ENCODE results near the gene NPS. TPM values are rescaled to one million over a fixed set of nuclear protein-coding genes. Genes with fewer than 3 reads are reported as not detected.

The NPS gene
- total RNA-seq, 1 experiment from 2014 or later: not detected

DNA sequence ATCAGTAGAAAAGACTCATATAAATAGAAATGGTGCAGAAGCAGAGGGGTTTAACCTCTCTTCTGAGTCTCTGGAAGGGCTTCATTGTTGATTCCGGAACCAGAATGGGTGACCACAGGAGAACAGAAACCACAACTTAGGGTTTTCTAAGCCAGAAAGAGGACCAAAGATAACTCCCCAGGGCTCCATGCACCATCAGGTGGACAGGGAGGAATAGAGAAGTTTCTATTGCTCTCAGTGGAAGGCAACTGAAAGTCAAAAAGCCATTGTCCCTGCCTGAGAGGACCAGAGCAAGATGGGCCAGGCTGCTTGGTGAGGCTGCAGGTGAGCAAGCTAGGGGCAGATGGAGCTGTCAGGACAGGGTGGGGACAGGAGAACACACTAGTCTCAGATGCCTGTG is 14.6 kb upstream of the NPS start:
- DNase-seq (ENCODE audit: low read depth in 1 of 2, low spot score in 2 of 2): no peak
- Histone ChIP-seq H3K4me1 (replicated peaks) (no peaks in the 10 kb centered on the region), H3K36me3 (no peaks in the 10 kb centered on the region), H3K9me3 (replicated peaks) (no peaks in the 10 kb centered on the region), H3K27ac (no peak overlapping the region), H3K4me3 (no peak overlapping the region), H3K27me3 (replicated peaks) (no peaks in the 10 kb centered on the region)

DNA sequence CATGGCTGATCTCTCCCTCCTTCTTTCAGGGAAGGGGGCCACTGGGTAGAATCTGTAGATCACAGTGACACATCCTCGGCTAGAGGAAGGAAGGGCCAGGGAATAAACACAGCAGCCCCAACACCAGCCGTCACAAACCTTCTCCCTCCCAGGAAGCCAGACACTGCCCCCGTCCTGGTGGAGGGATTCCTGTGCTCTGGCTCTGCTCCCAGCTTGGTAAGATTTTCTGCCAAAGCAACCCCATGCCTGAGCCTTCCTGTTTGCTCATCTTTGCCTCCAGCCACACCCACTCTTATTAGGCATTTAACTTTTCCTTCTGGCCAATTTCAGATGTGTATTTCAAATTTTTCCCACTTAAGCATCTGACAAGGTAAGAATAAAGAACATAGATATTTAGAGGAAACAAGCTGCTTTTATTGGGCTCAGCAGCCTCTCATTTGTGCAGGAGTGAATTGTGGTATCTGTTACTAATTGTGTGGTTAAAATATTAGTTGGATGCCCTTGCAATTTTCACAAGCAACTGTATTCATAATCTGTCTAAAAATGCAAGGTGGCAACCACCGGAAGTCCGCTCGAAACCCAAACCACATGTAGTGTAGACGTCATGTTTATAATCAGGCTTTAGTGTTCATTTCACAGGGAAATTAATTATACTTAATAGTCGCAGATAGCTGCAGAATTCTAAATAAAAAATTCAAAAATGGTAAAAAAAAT is 13.2 kb upstream of the NPS start:
- Histone ChIP-seq H3K27ac (no peak overlapping the region), H3K4me3 (no peak overlapping the region), H3K4me1 (replicated peaks) (no peaks in the 10 kb centered on the region), H3K9me3 (replicated peaks) (no peaks in the 10 kb centered on the region), H3K27me3 (replicated peaks) (no peaks in the 10 kb centered on the region), H3K36me3 (no peaks in the 10 kb centered on the region)
- DNase-seq (ENCODE audit: low read depth in 1 of 2, low spot score in 2 of 2): no peak

DNA sequence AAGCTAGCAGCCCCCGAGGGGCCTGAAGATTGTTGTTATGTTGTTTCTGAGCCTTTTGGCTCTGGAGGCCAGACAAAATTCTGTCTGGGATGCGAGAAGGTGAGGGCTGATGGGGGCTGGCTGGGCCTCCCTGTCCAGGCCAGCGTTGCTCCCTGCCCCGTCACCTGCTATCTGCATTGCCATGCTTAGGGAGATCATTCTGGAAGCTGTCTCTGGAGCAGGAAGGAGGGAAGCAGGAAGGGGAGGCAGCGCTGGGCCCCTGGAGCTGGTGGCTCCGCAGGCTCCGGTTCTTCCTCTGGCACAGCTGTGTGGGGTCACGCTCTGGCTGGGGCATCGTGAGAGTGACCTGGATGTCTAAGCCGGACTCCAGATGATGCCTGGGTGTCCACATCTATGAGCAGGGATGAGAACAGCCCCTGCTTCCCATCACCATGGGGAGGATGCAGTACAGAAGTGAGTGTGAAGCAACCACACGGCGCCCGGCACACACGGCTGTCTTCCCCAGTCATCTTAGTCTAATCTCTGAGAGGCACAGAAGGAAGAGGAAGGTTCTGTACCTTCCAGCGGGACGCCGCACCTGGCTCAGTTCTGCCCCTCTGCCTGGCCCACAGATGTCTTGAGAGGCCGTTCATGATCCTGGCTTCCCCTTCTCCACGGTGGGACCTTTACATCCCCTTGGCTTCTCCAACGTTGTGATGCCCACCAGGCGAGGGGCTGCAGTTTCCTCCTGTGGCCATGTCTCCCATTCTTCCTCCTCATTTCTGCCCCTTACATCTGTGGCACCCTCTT is 11.9 kb upstream of the NPS start:
- Histone ChIP-seq H3K36me3 (no peaks in the 10 kb centered on the region), H3K4me1 (replicated peaks) (no peaks in the 10 kb centered on the region), H3K4me3 (no peak overlapping the region), H3K9me3 (replicated peaks) (no peaks in the 10 kb centered on the region), H3K27me3 (replicated peaks) (no peaks in the 10 kb centered on the region), H3K27ac (no peak overlapping the region)
- DNase-seq (ENCODE audit: low read depth in 1 of 2, low spot score in 2 of 2): no peak

DNA sequence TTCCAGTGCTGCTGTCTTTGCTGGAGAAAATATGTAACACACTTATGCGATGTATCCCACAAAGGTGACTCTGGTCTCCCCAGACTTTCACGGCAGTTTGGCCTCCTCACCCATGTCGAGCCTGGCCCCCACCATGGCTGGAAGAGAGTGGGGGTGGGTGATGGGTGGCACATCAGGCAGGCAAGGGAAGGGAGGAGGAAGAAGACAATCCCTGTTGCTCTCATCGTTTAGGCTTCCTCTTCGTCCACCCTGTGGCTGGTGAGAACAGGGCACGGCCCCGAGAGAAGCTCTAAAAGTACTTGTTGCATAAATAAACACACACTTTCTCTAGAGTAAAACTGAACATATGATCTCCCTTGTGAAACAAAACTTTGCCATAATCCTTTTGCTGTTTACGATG is 11.2 kb upstream of the NPS start:
- no peaks in the 10 kb centered on the region for H3K36me3 ChIP-seq
- no peaks in the 10 kb centered on the region for H3K4me1 ChIP-seq (replicated peaks)
- H3K9me3 ChIP-seq (replicated peaks): no peaks in the 10 kb centered on the region
- H3K27ac ChIP-seq: no peak overlapping the region
- H3K27me3 ChIP-seq (replicated peaks): no peaks in the 10 kb centered on the region
- no peak for DNase-seq (ENCODE audit: low read depth in 1 of 2, low spot score in 2 of 2)
- no peak overlapping the region for H3K4me3 ChIP-seq

DNA sequence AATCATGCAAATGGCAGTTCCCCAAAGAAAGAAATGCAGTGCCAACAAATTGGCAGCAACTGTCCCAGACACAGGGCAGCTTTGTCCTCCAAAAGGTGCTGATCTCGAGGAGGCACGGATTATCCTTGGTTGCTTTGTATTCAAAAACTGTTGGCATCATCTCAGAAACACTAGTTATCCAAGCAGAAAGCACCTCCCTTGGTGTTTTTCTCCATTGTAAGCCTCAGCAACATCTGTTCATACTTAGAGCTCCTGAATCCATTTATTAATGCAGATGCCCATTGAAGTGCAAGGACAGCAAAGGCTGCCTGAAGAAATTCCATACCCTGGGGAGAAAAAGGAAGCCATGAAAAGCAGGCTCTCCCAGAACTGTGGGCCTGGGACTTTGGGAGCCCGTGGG is 1.1 kb upstream of the NPS start:
- H3K36me3 ChIP-seq: no peaks in the 10 kb centered on the region
- no peak overlapping the region for H3K27ac ChIP-seq
- H3K9me3 ChIP-seq (replicated peaks): no peaks in the 10 kb centered on the region
- no peak for DNase-seq (ENCODE audit: low read depth in 1 of 2, low spot score in 2 of 2)
- no peak overlapping the region for H3K4me3 ChIP-seq
- no peaks in the 10 kb centered on the region for H3K4me1 ChIP-seq (replicated peaks)
- peaks cover 10% of the 10 kb centered on the region; the same call in 1 of the 2 replicates for H3K27me3 ChIP-seq (replicated peaks)

DNA sequence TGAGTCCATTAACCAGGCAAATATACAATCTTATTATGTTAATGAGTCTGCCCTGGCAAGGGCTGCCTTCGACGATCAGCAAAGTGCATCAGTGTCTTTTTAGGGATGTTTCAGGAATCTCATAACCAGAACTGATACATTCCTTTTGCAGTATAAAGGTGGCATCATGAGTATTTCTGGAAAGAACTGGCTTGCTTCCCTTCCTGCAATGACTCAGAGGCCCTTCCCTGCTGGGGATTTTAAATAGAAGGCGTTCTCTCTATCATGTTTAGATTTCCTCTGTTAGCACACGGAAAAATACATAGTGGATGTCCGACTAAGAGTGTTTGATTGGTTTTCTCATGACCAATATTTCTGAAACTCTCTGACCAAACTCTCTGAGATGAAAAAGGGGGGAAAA is 1.8 kb downstream of the NPS start:
- peaks cover 13% of the 10 kb centered on the region; the same call in 1 of the 2 replicates for H3K27me3 ChIP-seq (replicated peaks)
- no peak overlapping the region for H3K27ac ChIP-seq
- no peaks in the 10 kb centered on the region for H3K4me1 ChIP-seq (replicated peaks)
- H3K4me3 ChIP-seq: no peak overlapping the region
- no peaks in the 10 kb centered on the region for H3K36me3 ChIP-seq
- no peak for DNase-seq (ENCODE audit: low read depth in 1 of 2, low spot score in 2 of 2)
- H3K9me3 ChIP-seq (replicated peaks): no peaks in the 10 kb centered on the region

DNA sequence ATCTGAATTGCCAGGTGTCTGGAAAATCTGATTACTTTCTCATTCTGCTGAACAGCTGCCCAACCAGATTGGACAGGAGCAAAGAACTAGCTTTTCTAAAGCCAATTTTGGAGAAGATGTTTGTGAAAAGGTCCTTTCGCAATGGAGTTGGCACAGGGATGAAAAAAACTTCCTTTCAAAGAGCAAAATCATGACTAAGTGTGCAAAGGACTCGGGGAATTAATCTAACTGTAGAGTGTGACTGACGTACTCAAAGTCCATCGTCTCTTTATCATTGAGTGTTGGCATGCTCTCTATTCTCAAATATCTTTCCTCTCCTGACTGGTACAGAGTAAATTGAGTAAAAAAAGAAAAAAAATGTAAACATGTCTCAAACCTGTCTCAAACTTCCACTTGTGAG is 3.3 kb downstream of the NPS start:
- H3K9me3 ChIP-seq (replicated peaks): no peaks in the 10 kb centered on the region; the same call in 1 of the 2 replicates

DNA sequence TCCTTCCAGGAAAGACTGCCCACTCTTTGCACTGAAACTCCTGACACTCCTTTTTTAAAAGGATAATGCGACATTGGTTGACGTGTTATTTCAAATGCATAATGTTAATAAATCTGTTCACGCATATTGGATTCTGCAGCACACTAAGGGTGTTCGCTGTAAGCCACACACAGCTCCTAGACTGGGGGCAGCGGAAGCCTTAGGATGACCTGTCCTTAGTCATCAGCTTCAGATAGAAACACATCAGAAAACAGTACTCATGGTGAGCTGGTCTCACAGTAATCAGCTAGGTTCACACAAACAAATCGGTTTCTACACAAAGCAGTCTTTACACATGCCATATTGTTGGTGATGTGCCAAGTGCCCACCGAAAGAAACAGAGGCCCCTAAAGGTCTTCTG is 4.3 kb downstream of the NPS start:
- Histone ChIP-seq H3K27me3 (replicated peaks) (peaks cover 13% of the 10 kb centered on the region; the same call in 1 of the 2 replicates), H3K27ac (no peak overlapping the region), H3K9me3 (replicated peaks) (no peaks in the 10 kb centered on the region; the same call in 1 of the 2 replicates), H3K4me3 (no peak overlapping the region), H3K36me3 (no peaks in the 10 kb centered on the region), H3K4me1 (replicated peaks) (no peaks in the 10 kb centered on the region)
- no peak for DNase-seq (ENCODE audit: low read depth in 1 of 2, low spot score in 2 of 2)

More for the DNA sequence above, 3.3 kb downstream of the NPS start:
- no peaks in the 10 kb centered on the region for H3K36me3 ChIP-seq
- no peak for DNase-seq (ENCODE audit: low read depth in 1 of 2, low spot score in 2 of 2)
- no peak overlapping the region for H3K4me3 ChIP-seq
- no peak overlapping the region for H3K27ac ChIP-seq
- peaks cover 13% of the 10 kb centered on the region; the same call in 1 of the 2 replicates for H3K27me3 ChIP-seq (replicated peaks)
- H3K4me1 ChIP-seq (replicated peaks): no peaks in the 10 kb centered on the region

DNA sequence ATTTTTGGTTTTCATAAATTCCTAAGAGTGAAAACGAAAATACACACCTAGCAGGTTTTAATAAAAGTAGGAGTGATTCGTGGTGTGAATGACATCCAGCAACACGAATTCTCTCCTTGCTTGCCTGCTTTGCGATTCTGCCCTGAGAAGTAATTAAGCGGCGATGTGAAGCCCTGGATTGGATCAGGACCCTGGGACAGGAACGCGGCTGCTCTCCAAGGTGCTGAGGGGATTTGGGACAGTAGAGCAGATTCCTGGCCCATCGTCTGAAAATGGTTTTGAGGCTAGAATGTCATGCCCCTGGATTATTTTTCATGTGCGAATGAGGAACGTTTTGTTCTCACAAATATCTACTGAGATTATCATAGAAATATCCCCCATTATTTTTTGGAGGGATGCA is 7.8 kb downstream of the NPS start:
- no peaks in the 10 kb centered on the region for H3K36me3 ChIP-seq
- DNase-seq (ENCODE audit: low read depth in 1 of 2, low spot score in 2 of 2): no peak
- no peak overlapping the region for H3K27ac ChIP-seq
- H3K9me3 ChIP-seq (replicated peaks): no peaks in the 10 kb centered on the region; the same call in 1 of the 2 replicates
- peaks cover 12% of the 10 kb centered on the region; the same call in 1 of the 2 replicates for H3K27me3 ChIP-seq (replicated peaks)
- no peak overlapping the region for H3K4me3 ChIP-seq
- H3K4me1 ChIP-seq (replicated peaks): no peaks in the 10 kb centered on the region

DNA sequence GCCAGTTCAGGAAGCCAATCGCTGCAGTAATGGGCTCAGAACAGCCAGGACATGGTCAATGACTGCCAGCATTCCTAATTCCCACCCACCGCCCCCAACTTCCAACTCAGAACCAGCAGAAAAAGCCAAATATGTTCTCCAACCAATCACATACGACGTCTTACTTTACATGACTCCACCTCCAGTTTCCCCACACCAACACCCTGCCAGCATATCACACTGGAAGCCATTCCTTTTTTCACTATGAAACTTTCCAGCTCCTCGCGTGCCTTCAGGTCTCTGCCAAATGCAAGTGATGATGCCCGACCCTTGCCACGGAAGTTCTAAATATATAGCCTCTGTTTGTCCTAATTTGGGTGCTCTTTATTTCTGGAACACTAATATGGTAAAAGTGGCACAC is 12.5 kb downstream of the NPS start:
- Histone ChIP-seq H3K27me3 (replicated peaks) (peaks cover 11% of the 10 kb centered on the region; the same call in 1 of the 2 replicates), H3K27ac (no peak overlapping the region), H3K36me3 (no peaks in the 10 kb centered on the region), H3K4me3 (no peak overlapping the region), H3K4me1 (replicated peaks) (no peaks in the 10 kb centered on the region), H3K9me3 (replicated peaks) (no peaks in the 10 kb centered on the region; the same call in 1 of the 2 replicates)
- DNase-seq (ENCODE audit: low read depth in 1 of 2, low spot score in 2 of 2): no peak

DNA sequence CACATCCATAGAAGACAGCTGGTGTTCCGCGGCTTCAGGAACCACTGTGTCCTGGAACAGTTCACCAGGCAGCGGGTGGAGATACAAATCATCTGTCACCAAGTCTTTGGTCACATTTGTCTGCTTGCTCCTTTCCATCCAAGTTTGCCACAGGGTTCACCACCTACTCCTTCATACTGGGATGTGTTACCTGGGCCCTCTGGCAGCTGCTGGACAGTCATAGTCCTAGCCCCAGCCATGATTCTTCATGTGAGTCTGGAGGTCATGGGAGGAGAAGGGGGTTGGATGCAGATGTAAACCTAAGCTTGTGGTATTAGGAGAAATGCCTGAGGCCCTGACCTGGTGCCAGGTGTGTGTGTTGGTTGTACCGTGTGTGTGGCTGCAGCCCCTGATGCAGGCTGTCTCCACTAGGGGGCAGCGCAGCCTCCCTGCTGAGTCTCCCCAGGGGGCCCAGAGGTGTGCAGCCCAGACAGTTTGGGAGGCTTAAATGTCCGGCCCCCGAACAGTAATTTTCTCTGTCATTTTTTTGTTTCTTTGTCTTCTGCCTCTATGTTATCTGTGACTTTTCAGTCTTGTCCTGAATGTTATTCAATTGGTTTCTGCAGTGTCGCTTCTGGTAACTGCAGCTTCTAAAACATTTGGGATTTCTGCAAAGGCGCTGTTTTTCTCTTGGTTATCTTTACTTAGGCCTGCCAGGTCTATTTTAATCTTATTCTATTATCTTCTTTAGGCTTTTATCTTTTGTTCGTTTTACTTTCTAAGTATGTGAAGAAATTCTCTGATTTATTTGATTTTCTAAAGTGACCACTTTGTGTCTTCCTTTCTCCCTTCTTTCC is 14.8 kb downstream of the NPS start:
- H3K36me3 ChIP-seq: no peaks in the 10 kb centered on the region
- H3K27me3 ChIP-seq (replicated peaks): peaks cover 19% of the 10 kb centered on the region; the same call in 1 of the 2 replicates
- peak in 1 of 2 experiments; percentile 5 for DNase-seq (ENCODE audit: low read depth in 1 of 2, low spot score in 2 of 2)
- H3K9me3 ChIP-seq (replicated peaks): no peaks in the 10 kb centered on the region
- no peak overlapping the region for H3K27ac ChIP-seq
- no peak overlapping the region for H3K4me3 ChIP-seq
- H3K4me1 ChIP-seq (replicated peaks): no peaks in the 10 kb centered on the region

DNA sequence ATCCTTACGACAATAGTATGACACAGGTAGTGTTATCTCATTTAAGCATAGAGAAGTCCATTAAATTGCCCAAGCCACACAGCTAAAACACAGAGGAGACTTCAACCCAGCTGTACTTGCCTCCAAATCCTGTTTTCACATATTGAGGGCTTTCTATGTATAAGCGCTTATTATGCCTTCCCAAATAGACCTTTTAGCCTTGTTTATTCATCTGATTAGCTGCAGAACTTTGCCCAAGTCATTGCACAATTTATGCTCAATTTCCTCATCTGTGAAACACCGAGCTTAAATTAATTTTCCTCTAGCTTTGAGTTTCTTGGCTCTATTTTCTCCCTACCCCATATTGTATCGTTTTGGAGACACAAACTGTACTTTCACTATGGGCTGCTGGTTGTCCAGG is 15.5 kb downstream of the NPS start:
- Histone ChIP-seq H3K27me3 (replicated peaks) (peaks cover 19% of the 10 kb centered on the region; the same call in 1 of the 2 replicates), H3K4me1 (replicated peaks) (no peaks in the 10 kb centered on the region), H3K36me3 (no peaks in the 10 kb centered on the region), H3K4me3 (no peak overlapping the region), H3K9me3 (replicated peaks) (no peaks in the 10 kb centered on the region), H3K27ac (no peak overlapping the region)
- no peak for DNase-seq (ENCODE audit: low read depth in 1 of 2, low spot score in 2 of 2)

DNA sequence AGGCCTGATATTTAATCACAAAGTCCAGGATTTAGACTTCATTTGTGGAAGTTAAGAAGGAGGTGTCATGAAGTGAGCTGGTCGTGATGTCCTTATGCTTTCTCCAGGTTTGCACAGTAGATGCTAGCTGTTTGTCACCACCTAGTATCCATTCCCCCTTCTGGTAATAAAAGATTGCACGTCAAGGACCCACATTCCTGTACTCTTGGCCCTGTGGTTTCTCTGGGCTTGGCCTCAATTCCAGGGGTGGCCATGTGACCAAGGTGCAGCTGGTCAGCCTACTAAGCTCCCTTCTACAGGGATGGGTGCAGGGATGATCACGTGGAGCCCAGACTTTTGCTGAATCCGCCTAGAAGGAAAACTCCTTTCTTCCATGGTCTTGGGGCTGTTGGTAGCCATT is 16.5 kb downstream of the NPS start:
- peaks cover 19% of the 10 kb centered on the region; the same call in 1 of the 2 replicates for H3K27me3 ChIP-seq (replicated peaks)

More for the DNA sequence above, 16.5 kb downstream of the NPS start:
- Histone ChIP-seq H3K27ac (no peak overlapping the region), H3K36me3 (no peaks in the 10 kb centered on the region), H3K9me3 (replicated peaks) (no peaks in the 10 kb centered on the region), H3K4me3 (no peak overlapping the region), H3K4me1 (replicated peaks) (no peaks in the 10 kb centered on the region)
- no peak for DNase-seq (ENCODE audit: low read depth in 1 of 2, low spot score in 2 of 2)
